IPS-20b (cell line): ENCODE data around the gene DEPDC5.

Experiments used
- H3K27ac ChIP-seq: one replicate; pipeline ENCODE4 v1.5.1; 2013; ENCODE audit warnings: low read length
- H3K27me3 ChIP-seq: 2 replicates; pipeline ENCODE4 v1.6.1; 2013; ENCODE audit warnings: mild to moderate bottlenecking, low read length, inconsistent platforms; ENCODE audit not compliant: insufficient read depth
- H3K36me3 ChIP-seq: 2 replicates; pipeline ENCODE4 v1.6.1; 2013; ENCODE audit warnings: low read depth, mild to moderate bottlenecking, inconsistent platforms, low read length, moderate library complexity; ENCODE audit not compliant: insufficient read depth
- H3K4me1 ChIP-seq: 2 replicates; pipeline ENCODE4 v1.6.1; 2013; ENCODE audit warnings: mild to moderate bottlenecking, control low read depth, inconsistent platforms, low read length, moderate library complexity; ENCODE audit not compliant: insufficient read depth
- H3K4me3 ChIP-seq: 2 replicates; pipeline ENCODE4 v1.5.1; 2013; ENCODE audit warnings: mild to moderate bottlenecking, low read length, inconsistent platforms
- H3K9ac ChIP-seq: 2 replicates; pipeline ENCODE4 v1.6.1; 2013; ENCODE audit warnings: low read depth, mild to moderate bottlenecking, inconsistent platforms, low read length, moderate library complexity
- H3K9me3 ChIP-seq: 2 replicates; pipeline ENCODE4 v1.6.1; 2013; ENCODE audit warnings: mild to moderate bottlenecking, low read depth, low read length, inconsistent platforms; ENCODE audit not compliant: insufficient read depth

Gene DEPDC5

GRCh38 chr22:31841078-31841827 is 87.4 kb downstream of the DEPDC5 start:
- H3K9ac ChIP-seq: no peak overlapping the region; the same call in 1 of the 2 replicates
- H3K27me3 ChIP-seq: no peaks in the 10 kb centered on the region
- peaks cover 68% of the 10 kb centered on the region for H3K36me3 ChIP-seq
- no peak overlapping the region for H3K4me3 ChIP-seq
- no peak overlapping the region for H3K27ac ChIP-seq
- H3K9me3 ChIP-seq: no peaks in the 10 kb centered on the region
- H3K4me1 ChIP-seq: no peaks in the 10 kb centered on the region

GRCh38 chr22:31843526-31843925 is 89.7 kb downstream of the DEPDC5 start:
- no peaks in the 10 kb centered on the region for H3K4me1 ChIP-seq
- H3K36me3 ChIP-seq: peaks cover 80% of the 10 kb centered on the region

GRCh38 chr22:31844941-31845340 is 91.1 kb downstream of the DEPDC5 start:
- Histone ChIP-seq H3K27me3 (no peaks in the 10 kb centered on the region), H3K36me3 (peaks cover 83% of the 10 kb centered on the region), H3K4me1 (no peaks in the 10 kb centered on the region), H3K4me3 (no peak overlapping the region), H3K9me3 (peaks cover 8% of the 10 kb centered on the region), H3K9ac (no peak overlapping the region), H3K27ac (no peak overlapping the region)

More at GRCh38 chr22:31843526-31843925, 89.7 kb downstream of the DEPDC5 start:
- H3K27me3 ChIP-seq: no peaks in the 10 kb centered on the region
- no peak overlapping the region for H3K9ac ChIP-seq
- no peak overlapping the region for H3K4me3 ChIP-seq
- H3K27ac ChIP-seq: no peak overlapping the region
- H3K9me3 ChIP-seq: peaks cover 8% of the 10 kb centered on the region

GRCh38 chr22:31846161-31847115 is 92.6 kb downstream of the DEPDC5 start:
- Histone ChIP-seq H3K27me3 (no peaks in the 10 kb centered on the region), H3K9me3 (peaks cover 8% of the 10 kb centered on the region), H3K9ac (no peak overlapping the region), H3K4me3 (no peak overlapping the region), H3K36me3 (peaks cover 76% of the 10 kb centered on the region), H3K4me1 (no peaks in the 10 kb centered on the region), H3K27ac (no peak overlapping the region)

- peaks cover 8% of the 10 kb centered on the region for H3K9me3 ChIP-seq
- H3K27me3 ChIP-seq: no peaks in the 10 kb centered on the region
- H3K36me3 ChIP-seq: peaks cover 69% of the 10 kb centered on the region
- H3K4me3 ChIP-seq: no peak overlapping the region
- H3K27ac ChIP-seq: no peak overlapping the region
- no peaks in the 10 kb centered on the region for H3K4me1 ChIP-seq
- no peak overlapping the region for H3K9ac ChIP-seq
Observed at GRCh38 chr22:31848411-31848810, 94.6 kb downstream of the DEPDC5 start.

- Histone ChIP-seq H3K27ac (no peak overlapping the region), H3K4me3 (no peak overlapping the region), H3K9ac (no peak overlapping the region), H3K4me1 (no peaks in the 10 kb centered on the region), H3K36me3 (peaks cover 54% of the 10 kb centered on the region), H3K9me3 (peaks cover 8% of the 10 kb centered on the region), H3K27me3 (no peaks in the 10 kb centered on the region)
Observed at GRCh38 chr22:31850135-31850534, 96.3 kb downstream of the DEPDC5 start.

GRCh38 chr22:31852691-31853421 is 99.0 kb downstream of the DEPDC5 start:
- peaks cover 7% of the 10 kb centered on the region; the same call in 1 of the 2 replicates for H3K4me1 ChIP-seq
- peaks cover 27% of the 10 kb centered on the region for H3K36me3 ChIP-seq
- H3K27me3 ChIP-seq: no peaks in the 10 kb centered on the region
- peaks cover 6% of the 10 kb centered on the region; the same call in 1 of the 2 replicates for H3K9me3 ChIP-seq
- H3K9ac ChIP-seq: no peak overlapping the region
- no peak overlapping the region for H3K27ac ChIP-seq
- H3K4me3 ChIP-seq: no peak overlapping the region

- Histone ChIP-seq H3K9me3 (no peaks in the 10 kb centered on the region), H3K27ac (no peak overlapping the region), H3K9ac (no peak overlapping the region), H3K4me1 (peaks cover 7% of the 10 kb centered on the region; the same call in 1 of the 2 replicates), H3K27me3 (no peaks in the 10 kb centered on the region), H3K4me3 (no peak overlapping the region), H3K36me3 (peaks cover 21% of the 10 kb centered on the region)
Observed at GRCh38 chr22:31853736-31854495, 100.1 kb downstream of the DEPDC5 start.

GRCh38 chr22:31857247-31857646 is 103.4 kb downstream of the DEPDC5 start:
- Histone ChIP-seq H3K4me1 (peaks cover 7% of the 10 kb centered on the region; the same call in 1 of the 2 replicates), H3K4me3 (peak overlapping the region; percentile 17; the same call in 1 of the 2 replicates), H3K27ac (no peak overlapping the region), H3K36me3 (peaks cover 11% of the 10 kb centered on the region; the same call in 1 of the 2 replicates), H3K9ac (peak overlapping the region; percentile 19; the same call in 1 of the 2 replicates), H3K27me3 (no peaks in the 10 kb centered on the region), H3K9me3 (no peaks in the 10 kb centered on the region)

- H3K9me3 ChIP-seq: no peaks in the 10 kb centered on the region
- no peaks in the 10 kb centered on the region for H3K27me3 ChIP-seq
- no peak overlapping the region for H3K9ac ChIP-seq
- H3K4me3 ChIP-seq: no peak overlapping the region
- no peak overlapping the region for H3K27ac ChIP-seq
- peaks cover 7% of the 10 kb centered on the region; the same call in 1 of the 2 replicates for H3K4me1 ChIP-seq
- peaks cover 11% of the 10 kb centered on the region; the same call in 1 of the 2 replicates for H3K36me3 ChIP-seq
Observed at GRCh38 chr22:31861226-31861840, 107.5 kb downstream of the DEPDC5 start.
